Measurements from ENCODE around the gene EIF4G3. TPM values are rescaled to one million over a fixed set of nuclear protein-coding genes. Genes with fewer than 3 reads are reported as not detected.

Gene EIF4G3
- total and polyA plus RNA-seq, 2 of the 8 experiments (the other 6 are each of a cell fraction or from before 2014, with no cell fraction given): 47.5 to 66.6 TPM

DNA sequence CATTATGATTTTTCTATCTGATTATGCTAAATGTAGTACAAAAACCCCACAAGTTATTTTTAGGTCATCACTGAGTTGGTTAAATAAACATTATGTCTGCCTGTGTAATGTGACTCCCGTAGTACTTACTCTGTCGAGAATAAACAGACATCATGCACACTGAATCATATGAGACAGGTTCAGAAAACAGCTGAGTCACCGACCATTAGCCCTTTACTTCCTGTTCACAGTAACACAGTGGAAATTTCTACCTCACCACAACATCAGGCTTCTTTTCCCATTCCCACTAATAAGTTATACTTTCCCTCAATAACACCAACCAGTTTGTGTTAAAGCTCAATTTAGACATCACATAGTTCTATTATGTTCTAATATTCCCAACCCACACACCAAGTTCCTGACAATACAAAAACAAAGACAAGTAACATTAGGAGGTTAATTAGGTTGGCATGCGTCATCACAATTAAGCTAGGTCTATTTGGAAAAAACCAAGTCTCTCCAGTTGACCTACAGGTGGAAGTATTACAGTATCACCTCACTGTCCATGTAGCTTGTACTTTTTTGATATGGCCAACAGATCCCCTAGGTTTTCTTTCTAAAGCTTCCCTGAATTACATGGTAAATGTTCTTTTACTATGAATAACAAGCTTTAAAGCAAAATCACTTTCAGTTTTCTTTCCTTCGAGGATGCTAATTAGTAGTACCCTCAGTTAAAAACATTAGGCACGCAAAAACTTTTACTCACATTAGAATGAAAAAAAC is 154.2 kb downstream of the EIF4G3 start:
- Histone ChIP-seq H3K27ac (ENCODE audit: low read depth, low read length) (no peak overlapping the region; the same call in 1 of the 2 replicates), H3K4me1 (replicated peaks in 1 of 4; ENCODE audit: control insufficient read depth in 3 of 4, insufficient read depth in 4 of 4, low read length in 3 of 4) (no peaks in the 10 kb centered on the region), H3K9me3 (ENCODE audit: insufficient read depth in 2 of 2, low read depth in 1 of 2, low read length in 1 of 2) (peaks cover 0 to 12% of the 10 kb centered on the region in 2 experiments; a peak in 1 of 4 replicates), H2BK120ac (replicated peaks; ENCODE audit: low read depth, low read length) (no peak overlapping the region), H3K23ac (ENCODE audit: insufficient read length) (no peak overlapping the region), H3K4ac (replicated peaks; ENCODE audit: insufficient read length, low read depth, low read length) (no peak overlapping the region), H3K18ac (ENCODE audit: extremely low read depth, low read length) (no peak overlapping the region), H3K23me2 (ENCODE audit: low read depth, low read length) (no peaks in the 10 kb centered on the region), H4K20me1 (replicated peaks in 1 of 2; ENCODE audit: control insufficient read depth in 1 of 2, insufficient read depth in 2 of 2, low read length in 2 of 2) (no peaks in the 10 kb centered on the region), H3K4me2 (ENCODE audit: insufficient read depth in 1 of 2, low read depth in 2 of 2, low read length in 2 of 2) (no peak overlapping the region), H2BK5ac (ENCODE audit: low read depth, low read length) (no peak overlapping the region), H2AK5ac (ENCODE audit: low read depth, low read length) (no peak overlapping the region), H4K8ac (ENCODE audit: extremely low read depth, insufficient read depth, low read length) (no peak overlapping the region), H3K36me3 (ENCODE audit: control insufficient read depth in 2 of 4, insufficient read depth in 4 of 4, low read length in 3 of 4) (peaks cover 0 to 4% (median 0%) of the 10 kb centered on the region in 4 experiments; a peak in 2 of 8 replicates), H3K14ac (ENCODE audit: insufficient read length) (no peak overlapping the region), H3K9ac (replicated peaks in 1 of 4; ENCODE audit: extremely low read depth in 1 of 4, low read depth in 3 of 4, low read length in 3 of 4) (no peak overlapping the region), H3K27me3 (replicated peaks in 1 of 4; ENCODE audit: control insufficient read depth in 3 of 4, extremely low read depth in 1 of 4, insufficient read depth in 3 of 4, low read length in 3 of 4) (no peaks in the 10 kb centered on the region), H3K79me1 (ENCODE audit: low read depth, low read length) (no peaks in the 10 kb centered on the region; the same call in 1 of the 2 replicates), H4K91ac (replicated peaks; ENCODE audit: insufficient read length, low read length) (no peak overlapping the region), H3K4me3 (ENCODE audit: extremely low read depth in 1 of 4, insufficient read depth in 2 of 4, low read depth in 3 of 4, low read length in 4 of 4) (no peak overlapping the region), H3K79me2 (ENCODE audit: control insufficient read depth in 1 of 2, insufficient read depth in 2 of 2, low read length in 2 of 2) (peaks cover 0 to 38% of the 10 kb centered on the region in 2 experiments; a peak in 2 of 4 replicates), H2BK20ac (ENCODE audit: low read length) (no peak overlapping the region), H2BK15ac (ENCODE audit: low read length) (no peak overlapping the region), H2AFZ (ENCODE audit: low read length) (no peak overlapping the region), H3K56ac (replicated peaks; ENCODE audit: insufficient read length, low read depth, low read length) (no peak overlapping the region), H4K5ac (ENCODE audit: insufficient read length, low read depth, low read length) (no peak overlapping the region), H2BK12ac (ENCODE audit: low read depth, low read length) (no peak overlapping the region)
- CTCF ChIA-PET (ENCODE audit: partially characterized antibody): interaction anchor here (1.3 kb wide), 1 partner anchor 13 kb away, joined by 3 read pairs; no protein-coding TSS in a partner anchor
- WGBS, 2 experiments (ENCODE audit: extremely low coverage in 1 of 2, insufficient coverage in 1 of 2, insufficient read length in 1 of 2, insufficient replicate concordance in 2 of 2, low coverage in 1 of 2, low lambda C conversion rate in 2 of 2, missing lambda C conversion rate in 1 of 2): 93% methylated on average over 6 of the region's 6 CpGs; no CpG with 5 or more reads in 1 of the 2 experiments
- FAIRE-seq (no peak), DNase-seq (ENCODE audit: low read depth in 1 of 2, low spot score in 2 of 2) (no peak)
- POLR2A ChIA-PET (ENCODE audit: partially characterized antibody): interaction anchor here (1.1 kb wide), 1 partner anchor 236 kb away, joined by 3 read pairs; the partner anchor contains the start of gene HP1BP3
- TF ChIP-seq BRCA1 (IDR thresholded peaks at IDR 0.05; ENCODE audit: low read depth, low read length) (no peak), CREB1 (IDR thresholded peaks at IDR 0.05) (no peak), POU5F1 (IDR thresholded peaks at IDR 0.05; ENCODE audit: low read depth, low read length) (no peak), CHD1 (IDR thresholded peaks at IDR 0.05; ENCODE audit: low read depth, low read length) (no peak), TBP (IDR thresholded peaks at IDR 0.05; ENCODE audit: low read depth, low read length) (no peak), PHF8 (conservative IDR thresholded peaks at IDR 0.05; ENCODE audit: low read depth, low read length) (no peak), JUN (IDR thresholded peaks at IDR 0.05; ENCODE audit: low read depth, low read length) (no peak), TEAD4 (IDR thresholded peaks at IDR 0.05; ENCODE audit: low read depth, low read length) (no peak), BCL11A (IDR thresholded peaks at IDR 0.05; ENCODE audit: low read depth in 2 of 2, low read length in 2 of 2) (no peak), CBX5 (IDR thresholded peaks at IDR 0.05; ENCODE audit: low read depth, low read length) (no peak), RXRA (IDR thresholded peaks at IDR 0.05; ENCODE audit: insufficient read depth, low read depth, low read length) (no peak), EZH2 (IDR thresholded peaks at IDR 0.05; ENCODE audit: low read depth, low read length, severe bottlenecking) (no peak), TCF12 (IDR thresholded peaks at IDR 0.05; ENCODE audit: low read depth, low read length) (no peak), YY1 (IDR thresholded peaks at IDR 0.05; ENCODE audit: low read depth, low read length) (no peak)
